ENCODE results near the gene LRRC43. TPM values are rescaled to one million over a fixed set of nuclear protein-coding genes. Genes with fewer than 3 reads are reported as not detected.

The LRRC43 gene
- not detected for total RNA-seq
- not detected for polyA plus RNA-seq
- long read RNA-seq, donor 1, result 0 reads
- long read RNA-seq, donor 2, partial matches to known transcripts, result 1 of 1 reads
- long read RNA-seq, donor 2, other reads (novel, unspliced or antisense), result 0 of 1 reads

GRCh38 chr12:122182887-122183587, at the start of gene LRRC43:
LRRC43 (plus strand) TSS chr12:122183123; CDS start chr12:122183145, 22 bp downstream.
- H3K36me3 ChIP-seq (ENCODE audit: control insufficient read depth in 1 of 2, insufficient read depth in 2 of 2, low read length in 1 of 2), result no peaks in the 10 kb centered on the region
- no peaks in the 10 kb centered on the region for H3K27me3 ChIP-seq (ENCODE audit: control insufficient read depth in 1 of 2, insufficient read depth in 2 of 2, low read length in 1 of 2)
- peak in 1 of 2 donors; percentile 82 for DNase-seq
- WGBS, 2 donors, result 2 to 3% methylated on average over 58 to 63 of the region's 63 CpGs
- no peaks in the 10 kb centered on the region for H3K4me1 ChIP-seq (ENCODE audit: control insufficient read depth in 1 of 2, insufficient read depth in 2 of 2, low read length in 2 of 2)
- H3K27ac ChIP-seq (ENCODE audit: low read depth in 1 of 2, low read length in 2 of 2), result no peak within 1 kb of the TSS
- ATAC-seq (ENCODE audit: low FRiP score), result peak; percentile 53
- peak within 1 kb of the TSS; percentile 14 to 30 for H3K4me3 ChIP-seq (ENCODE audit: low read length in 2 of 2)
- no peaks in the 10 kb centered on the region for H3K9me3 ChIP-seq (ENCODE audit: control insufficient read depth, low read length)
- intact Hi-C loops (cut with DNase I), result no loop called here

- Histone ChIP-seq H3K9me3 (ENCODE audit: control insufficient read depth, low read length) (no peaks in the 10 kb centered on the region), H3K36me3 (ENCODE audit: control insufficient read depth in 1 of 2, insufficient read depth in 2 of 2, low read length in 1 of 2) (peaks cover 7 to 16% of the 10 kb centered on the region in 2 donors), H3K4me3 (ENCODE audit: low read length in 2 of 2) (no peak overlapping the region), H3K27ac (ENCODE audit: low read depth in 1 of 2, low read length in 2 of 2) (no peak overlapping the region), H3K27me3 (ENCODE audit: control insufficient read depth in 1 of 2, insufficient read depth in 2 of 2, low read length in 1 of 2) (no peaks in the 10 kb centered on the region), H3K4me1 (ENCODE audit: control insufficient read depth in 1 of 2, insufficient read depth in 2 of 2, low read length in 2 of 2) (no peaks in the 10 kb centered on the region)
- 80 to 81% methylated on average over 28 of the region's 28 CpGs for WGBS, 2 donors
- intact Hi-C loops (cut with DNase I), result no loop called here
- no peak for DNase-seq
- no peak for ATAC-seq (ENCODE audit: low FRiP score)
These were observed 49.6 kb upstream of the LRRC43 start for GRCh38 chr12:122133192-122133950.

DNA sequence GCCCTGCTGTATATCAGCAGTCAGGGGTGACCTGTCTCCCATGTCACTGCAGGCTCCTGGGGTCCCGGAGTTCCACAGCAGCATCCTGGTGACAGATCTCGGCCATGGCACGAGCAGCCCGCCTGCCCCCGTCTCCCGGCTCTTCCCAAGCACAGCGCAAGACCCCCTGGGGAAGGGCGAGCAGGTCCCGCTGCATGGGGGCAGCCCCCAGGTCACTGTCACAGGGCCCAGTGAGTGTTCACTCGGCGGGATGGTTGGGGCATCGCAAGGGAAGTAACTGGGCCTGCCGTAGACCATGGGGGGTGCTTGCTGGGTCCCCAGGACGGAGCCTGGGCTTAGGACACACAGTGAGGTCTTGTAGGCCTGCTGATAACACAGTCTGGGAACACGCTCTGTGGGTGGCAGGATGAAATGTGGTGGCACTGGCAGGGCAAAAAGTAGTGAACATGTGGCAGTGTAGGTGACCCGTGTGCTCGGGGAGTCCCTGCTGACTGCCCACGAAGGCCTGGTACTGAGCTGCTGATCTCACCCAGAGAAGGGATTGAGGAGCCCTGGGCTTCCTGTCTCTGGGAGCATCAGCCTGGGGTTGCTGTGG, 47.4 kb upstream of the LRRC43 start:
- H3K27me3 ChIP-seq (ENCODE audit: control insufficient read depth in 1 of 2, insufficient read depth in 2 of 2, low read length in 1 of 2), result no peaks in the 10 kb centered on the region
- WGBS, 2 donors, result 93 to 94% methylated on average over 18 of the region's 18 CpGs
- no peak overlapping the region for H3K4me3 ChIP-seq (ENCODE audit: low read length in 2 of 2)
- H3K36me3 ChIP-seq (ENCODE audit: control insufficient read depth in 1 of 2, insufficient read depth in 2 of 2, low read length in 1 of 2), result peaks cover 0 to 3% of the 10 kb centered on the region in 2 donors
- H3K4me1 ChIP-seq (ENCODE audit: control insufficient read depth in 1 of 2, insufficient read depth in 2 of 2, low read length in 2 of 2), result no peaks in the 10 kb centered on the region
- intact Hi-C loops (cut with DNase I), result no loop called here
- no peak for ATAC-seq (ENCODE audit: low FRiP score)
- H3K9me3 ChIP-seq (ENCODE audit: control insufficient read depth, low read length), result no peaks in the 10 kb centered on the region
- DNase-seq, result no peak
- H3K27ac ChIP-seq (ENCODE audit: low read depth in 1 of 2, low read length in 2 of 2), result no peak overlapping the region

GRCh38 chr12:122137229-122137628, 45.7 kb upstream of the LRRC43 start:
- H3K27ac ChIP-seq (ENCODE audit: low read depth in 1 of 2, low read length in 2 of 2), result no peak overlapping the region
- DNase-seq, result no peak
- peaks cover 0 to 8% of the 10 kb centered on the region in 2 donors for H3K36me3 ChIP-seq (ENCODE audit: control insufficient read depth in 1 of 2, insufficient read depth in 2 of 2, low read length in 1 of 2)
- WGBS, 2 donors, result 68 to 70% methylated on average over 10 of the region's 10 CpGs
- H3K27me3 ChIP-seq (ENCODE audit: control insufficient read depth in 1 of 2, insufficient read depth in 2 of 2, low read length in 1 of 2), result no peaks in the 10 kb centered on the region
- H3K4me1 ChIP-seq (ENCODE audit: control insufficient read depth in 1 of 2, insufficient read depth in 2 of 2, low read length in 2 of 2), result no peaks in the 10 kb centered on the region
- H3K4me3 ChIP-seq (ENCODE audit: low read length in 2 of 2), result no peak overlapping the region
- H3K9me3 ChIP-seq (ENCODE audit: control insufficient read depth, low read length), result no peaks in the 10 kb centered on the region
- intact Hi-C loops (cut with DNase I), result no loop called here
- no peak for ATAC-seq (ENCODE audit: low FRiP score)

- no peaks in the 10 kb centered on the region for H3K9me3 ChIP-seq (ENCODE audit: control insufficient read depth, low read length)
- WGBS, 2 donors, result 61 to 62% methylated on average over 8 to 11 of the region's 11 CpGs
- ATAC-seq (ENCODE audit: low FRiP score), result peak; percentile 30
- no peak overlapping the region for H3K27ac ChIP-seq (ENCODE audit: low read depth in 1 of 2, low read length in 2 of 2)
- no peaks in the 10 kb centered on the region for H3K4me1 ChIP-seq (ENCODE audit: control insufficient read depth in 1 of 2, insufficient read depth in 2 of 2, low read length in 2 of 2)
- H3K27me3 ChIP-seq (ENCODE audit: control insufficient read depth in 1 of 2, insufficient read depth in 2 of 2, low read length in 1 of 2), result no peaks in the 10 kb centered on the region
- DNase-seq, result no peak
- intact Hi-C loops (cut with DNase I), result no loop called here
- no peak overlapping the region for H3K4me3 ChIP-seq (ENCODE audit: low read length in 2 of 2)
- H3K36me3 ChIP-seq (ENCODE audit: control insufficient read depth in 1 of 2, insufficient read depth in 2 of 2, low read length in 1 of 2), result peaks cover 0 to 8% of the 10 kb centered on the region in 2 donors
These were observed 45.2 kb upstream of the LRRC43 start for GRCh38 chr12:122137681-122138080.

DNA sequence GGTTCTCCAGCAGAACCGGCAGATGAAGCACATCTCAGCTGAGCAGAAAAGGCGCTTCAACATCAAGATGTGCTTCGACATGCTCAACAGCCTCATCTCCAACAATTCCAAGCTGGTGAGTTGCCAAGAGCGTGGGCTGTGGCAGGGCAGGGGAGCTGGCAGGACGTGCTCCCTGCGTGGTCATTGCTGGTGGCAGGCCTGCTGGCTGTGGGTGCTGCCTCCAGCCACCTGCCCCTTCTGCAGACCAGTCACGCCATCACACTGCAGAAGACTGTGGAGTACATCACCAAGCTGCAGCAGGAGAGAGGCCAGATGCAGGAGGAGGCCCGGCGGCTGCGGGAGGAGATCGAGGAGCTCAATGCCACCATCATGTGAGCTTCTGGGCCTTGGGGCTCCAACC, 44.7 kb upstream of the LRRC43 start:
- Histone ChIP-seq H3K27me3 (ENCODE audit: control insufficient read depth in 1 of 2, insufficient read depth in 2 of 2, low read length in 1 of 2) (no peaks in the 10 kb centered on the region), H3K4me3 (ENCODE audit: low read length in 2 of 2) (no peak overlapping the region), H3K4me1 (ENCODE audit: control insufficient read depth in 1 of 2, insufficient read depth in 2 of 2, low read length in 2 of 2) (no peaks in the 10 kb centered on the region), H3K9me3 (ENCODE audit: control insufficient read depth, low read length) (no peaks in the 10 kb centered on the region), H3K36me3 (ENCODE audit: control insufficient read depth in 1 of 2, insufficient read depth in 2 of 2, low read length in 1 of 2) (peaks cover 0 to 8% of the 10 kb centered on the region in 2 donors), H3K27ac (ENCODE audit: low read depth in 1 of 2, low read length in 2 of 2) (no peak overlapping the region)
- ATAC-seq (ENCODE audit: low FRiP score) (no peak), DNase-seq (no peak)
- WGBS, 2 donors, result 74 to 76% methylated on average over 11 of the region's 11 CpGs
- intact Hi-C loops (cut with DNase I), result no loop called here

GRCh38 chr12:122138616-122139015, 44.3 kb upstream of the LRRC43 start:
- ATAC-seq (ENCODE audit: low FRiP score) (no peak), DNase-seq (no peak)
- Histone ChIP-seq H3K27me3 (ENCODE audit: control insufficient read depth in 1 of 2, insufficient read depth in 2 of 2, low read length in 1 of 2) (no peaks in the 10 kb centered on the region), H3K4me3 (ENCODE audit: low read length in 2 of 2) (no peak overlapping the region), H3K9me3 (ENCODE audit: control insufficient read depth, low read length) (no peaks in the 10 kb centered on the region), H3K4me1 (ENCODE audit: control insufficient read depth in 1 of 2, insufficient read depth in 2 of 2, low read length in 2 of 2) (no peaks in the 10 kb centered on the region), H3K36me3 (ENCODE audit: control insufficient read depth in 1 of 2, insufficient read depth in 2 of 2, low read length in 1 of 2) (peaks cover 0 to 8% of the 10 kb centered on the region in 2 donors), H3K27ac (ENCODE audit: low read depth in 1 of 2, low read length in 2 of 2) (no peak overlapping the region)
- WGBS, 2 donors, result 87 to 89% methylated on average over 11 of the region's 11 CpGs
- intact Hi-C loops (cut with DNase I), result no loop called here

- no peak overlapping the region for H3K27ac ChIP-seq (ENCODE audit: low read depth in 1 of 2, low read length in 2 of 2)
- no peaks in the 10 kb centered on the region for H3K9me3 ChIP-seq (ENCODE audit: control insufficient read depth, low read length)
- H3K4me3 ChIP-seq (ENCODE audit: low read length in 2 of 2), result no peak overlapping the region
- no peaks in the 10 kb centered on the region for H3K27me3 ChIP-seq (ENCODE audit: control insufficient read depth in 1 of 2, insufficient read depth in 2 of 2, low read length in 1 of 2)
- DNase-seq, result no peak
- ATAC-seq (ENCODE audit: low FRiP score), result no peak
- no peaks in the 10 kb centered on the region for H3K4me1 ChIP-seq (ENCODE audit: control insufficient read depth in 1 of 2, insufficient read depth in 2 of 2, low read length in 2 of 2)
- intact Hi-C loops (cut with DNase I), result no loop called here
- 90 to 92% methylated on average over 15 of the region's 15 CpGs for WGBS, 2 donors
- H3K36me3 ChIP-seq (ENCODE audit: control insufficient read depth in 1 of 2, insufficient read depth in 2 of 2, low read length in 1 of 2), result peaks cover 0 to 7% of the 10 kb centered on the region in 2 donors
These were observed 43.7 kb upstream of the LRRC43 start for GRCh38 chr12:122139266-122139665.

Measured in aorta (tissue), 5 donors.